T follicular helper cell (primary cell): ENCODE measurements around the gene KRTAP12-4.
"Not testable (repeated sequence)": the region's sequence is repeated elsewhere in the genome, so short reads cannot be mapped to it uniquely, and the experiment has no call there.

ENCODE experiments used
- DNase-seq: peaks from one replicate; pipeline ENCODE4 v3.0.0-alpha.2; 2020; ENCODE audit warnings: low read depth

KRTAP12-4 gene

DNA sequence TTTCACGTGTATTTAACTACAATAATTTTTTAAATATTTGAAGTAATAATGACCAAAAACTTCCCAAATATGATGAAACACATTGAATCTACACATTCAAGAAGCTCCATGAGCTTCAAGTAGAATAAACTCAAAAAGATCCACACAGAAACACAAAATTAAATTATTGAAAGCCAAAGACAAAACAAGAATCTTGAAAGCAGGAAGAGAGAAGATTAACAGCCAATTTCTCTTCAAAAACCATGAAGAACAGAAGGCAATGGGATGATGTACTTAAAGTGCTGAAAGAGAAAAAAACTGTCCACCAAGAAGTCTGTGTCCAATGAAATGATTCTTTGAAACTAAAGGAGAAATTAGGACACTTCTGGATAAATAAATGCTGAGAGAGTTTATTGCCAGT is 22.4 kb downstream of the KRTAP12-4 start:
- no peak for DNase-seq

DNA sequence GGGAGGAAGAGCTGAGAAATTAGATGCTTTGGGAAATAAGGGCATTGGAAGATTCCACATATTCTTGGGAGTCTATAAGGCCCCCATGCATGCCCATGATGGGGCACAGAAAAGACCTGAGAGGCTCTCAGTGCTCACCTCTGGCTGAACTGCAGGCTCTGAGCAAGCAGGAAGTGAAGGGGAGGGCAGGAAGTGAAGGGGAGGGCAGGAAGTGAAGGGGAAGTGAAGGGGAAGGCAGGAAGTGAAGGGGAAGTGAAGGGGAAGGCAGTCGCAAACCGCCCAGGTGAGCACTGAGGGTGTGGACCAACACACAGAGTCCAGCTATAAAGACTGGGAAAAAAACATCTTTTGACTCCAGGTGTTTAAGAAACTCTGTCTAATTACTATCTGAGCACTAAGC is 24.0 kb downstream of the KRTAP12-4 start:
- no peak for DNase-seq

DNA sequence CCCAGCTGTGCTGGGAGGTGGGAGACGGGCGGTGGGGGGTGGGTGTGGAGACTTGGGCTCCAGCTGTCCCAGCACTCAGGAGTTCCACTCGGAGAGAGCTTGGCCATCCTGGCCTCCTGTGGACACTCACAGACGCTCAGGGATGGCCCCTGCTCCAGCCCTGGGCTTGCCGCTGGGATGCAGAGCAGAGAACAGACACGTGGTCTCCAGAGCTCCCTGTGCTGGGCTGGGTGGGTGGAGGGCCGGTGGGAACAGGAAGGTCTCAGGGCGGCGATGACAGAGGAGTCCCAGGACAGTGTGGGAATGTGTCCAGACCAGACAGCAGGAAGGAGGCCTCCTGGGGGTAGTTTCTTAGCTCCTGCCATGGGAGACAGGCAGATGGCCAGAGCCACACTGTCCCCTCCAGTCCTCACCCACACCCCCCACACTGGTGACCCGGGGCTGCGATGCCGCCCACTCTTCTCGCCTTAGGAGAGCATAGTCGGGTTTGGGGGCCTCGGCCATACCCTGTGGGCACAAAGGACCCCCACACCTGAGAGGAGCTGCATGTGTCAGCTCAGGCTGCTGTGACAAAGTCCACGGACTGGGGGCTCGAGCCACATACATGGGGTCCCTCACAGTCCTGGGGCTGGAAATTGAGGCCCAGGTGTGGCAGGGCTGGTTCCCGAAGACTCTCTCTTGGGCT is 25.6 kb downstream of the KRTAP12-4 start:
- no peak for DNase-seq

DNA sequence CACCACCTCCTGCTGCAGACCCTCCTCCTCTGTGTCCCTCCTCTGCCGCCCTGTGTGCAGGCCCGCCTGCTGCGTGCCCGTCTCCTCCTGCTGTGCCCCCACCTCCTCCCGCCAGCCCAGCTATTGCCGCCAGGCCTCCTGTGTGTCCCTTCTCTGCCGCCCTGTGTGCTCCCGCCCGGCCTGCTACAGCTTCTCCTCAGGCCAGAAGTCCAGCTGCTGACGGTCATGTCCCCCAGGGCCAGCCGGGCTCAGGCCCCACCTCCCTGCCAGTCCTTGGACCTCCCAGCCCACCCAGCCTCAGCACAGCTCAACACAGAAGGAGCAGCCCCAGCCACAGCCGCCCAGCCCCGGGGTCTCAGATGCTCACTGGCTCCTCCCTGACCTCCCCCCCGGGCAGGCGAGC is 26.6 kb downstream of the KRTAP12-4 start:
- DNase-seq, result not testable (repeated sequence)

DNA sequence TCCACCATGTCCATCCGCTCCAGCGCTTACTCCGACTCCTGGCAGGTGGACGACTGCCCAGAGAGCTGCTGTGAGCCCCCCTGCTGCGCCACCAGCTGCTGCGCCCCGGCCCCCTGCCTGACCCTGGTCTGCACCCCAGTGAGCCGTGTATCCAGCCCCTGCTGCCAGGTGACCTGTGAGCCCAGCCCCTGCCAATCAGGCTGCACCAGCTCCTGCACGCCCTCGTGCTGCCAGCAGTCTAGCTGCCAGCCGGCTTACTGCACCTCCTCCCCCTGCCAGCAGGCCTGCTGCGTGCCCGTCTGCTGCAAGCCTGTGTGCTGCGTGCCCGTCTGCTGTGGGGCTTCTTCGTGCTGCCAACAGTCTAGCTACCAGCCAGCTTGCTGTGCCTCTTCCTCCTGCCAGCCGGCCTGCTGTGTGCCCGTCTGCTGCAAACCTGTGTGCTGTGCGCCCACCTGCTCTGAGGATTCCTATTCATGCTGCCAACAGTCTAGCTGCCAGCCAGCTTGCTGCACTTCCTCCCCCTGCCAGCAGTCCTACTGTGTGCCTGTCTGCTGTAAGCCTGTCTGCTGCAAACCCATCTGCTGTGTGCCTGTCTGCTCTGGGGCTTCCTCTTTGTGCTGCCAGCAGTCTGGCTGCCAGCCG is 27.2 kb downstream of the KRTAP12-4 start:
- not testable (repeated sequence) for DNase-seq

DNA sequence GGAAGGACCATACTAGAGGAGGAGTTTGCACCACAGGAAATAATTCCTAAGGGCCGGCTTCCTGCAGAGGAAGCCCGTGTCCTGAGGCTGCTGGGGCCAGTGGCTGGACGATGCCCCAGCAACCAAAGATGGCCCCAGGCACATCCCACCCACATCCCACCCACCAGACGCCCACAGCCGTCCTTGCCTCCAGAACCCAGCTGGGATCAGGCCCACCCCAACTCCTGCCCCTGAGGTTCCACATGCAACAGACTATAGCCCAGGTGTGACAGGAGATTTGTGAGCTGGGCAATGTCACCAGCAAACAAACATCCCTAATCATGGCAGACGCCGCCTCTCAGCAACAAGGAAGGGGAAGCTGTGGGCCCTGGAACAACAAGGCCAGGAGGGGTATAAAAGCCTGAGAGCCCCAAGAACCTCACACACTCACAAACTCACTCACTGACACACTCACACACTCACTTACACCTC is 27.8 kb downstream of the KRTAP12-4 start, which contains the start of gene KRTAP10-9:
TSS of gene KRTAP10-9 (plus strand) at position 421 of the 471 bp plus-strand sequence. CDS start 79 bp downstream, outside the sequence.
- DNase-seq, result no peak

DNA sequence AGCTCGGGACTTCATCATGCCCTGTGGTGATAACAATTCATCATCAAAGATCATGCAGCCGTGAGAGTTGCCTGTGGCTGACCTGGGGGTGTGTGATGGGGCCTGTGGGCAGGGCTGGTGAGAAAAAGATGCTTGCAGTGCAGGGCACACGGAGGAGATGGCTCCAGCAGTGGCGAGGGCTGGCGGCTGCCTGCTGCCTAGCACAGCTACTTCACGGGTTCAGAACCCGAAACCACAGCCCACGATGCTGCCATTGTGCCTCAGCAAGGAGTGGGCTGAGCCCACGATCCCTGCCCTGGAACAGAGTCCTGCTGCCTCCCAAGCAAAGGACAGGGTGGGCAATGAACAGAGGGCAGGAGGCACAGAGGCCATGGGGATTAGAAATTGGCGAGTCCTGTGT is 28.2 kb downstream of the KRTAP12-4 start:
- DNase-seq, result no peak

DNA sequence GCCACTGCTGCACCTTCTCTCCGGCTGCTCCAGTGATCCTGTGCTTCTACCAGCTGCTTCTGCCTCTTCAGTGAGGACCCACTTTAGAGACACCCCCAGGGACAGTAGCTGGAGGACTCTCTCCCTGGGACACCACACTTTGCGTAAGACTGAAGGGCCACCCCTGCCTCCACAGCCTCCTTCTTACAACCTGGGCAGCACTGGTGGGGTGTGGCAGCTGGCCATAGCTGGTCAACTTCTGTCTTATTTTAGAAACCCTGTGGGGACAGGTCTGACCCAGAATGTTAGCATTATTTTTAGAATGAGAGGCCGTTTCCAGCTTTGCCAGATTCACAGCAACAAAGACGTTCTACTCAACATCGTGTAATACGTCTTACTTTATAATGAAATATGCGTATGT is 28.7 kb downstream of the KRTAP12-4 start:
- DNase-seq, result no peak

DNA sequence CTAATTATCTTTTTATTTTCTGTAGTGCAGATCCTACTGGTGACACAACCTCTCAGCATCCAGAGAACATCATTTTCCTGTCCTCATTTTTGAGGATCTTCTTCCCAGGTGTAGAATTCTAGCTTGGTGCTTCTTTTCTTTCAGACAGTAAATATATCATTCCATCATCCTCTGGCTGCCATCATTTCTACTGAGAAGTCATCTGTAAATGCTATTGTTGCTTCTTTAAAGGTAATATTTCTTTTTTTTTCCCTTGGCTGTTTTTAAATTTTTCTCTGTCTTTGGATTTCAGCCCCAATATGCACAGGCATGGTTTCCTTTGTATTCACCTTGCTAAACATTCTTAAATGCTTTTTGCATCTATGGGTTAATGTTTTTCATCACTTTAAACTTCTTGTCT is 30.9 kb downstream of the KRTAP12-4 start:
- DNase-seq, result no peak

DNA sequence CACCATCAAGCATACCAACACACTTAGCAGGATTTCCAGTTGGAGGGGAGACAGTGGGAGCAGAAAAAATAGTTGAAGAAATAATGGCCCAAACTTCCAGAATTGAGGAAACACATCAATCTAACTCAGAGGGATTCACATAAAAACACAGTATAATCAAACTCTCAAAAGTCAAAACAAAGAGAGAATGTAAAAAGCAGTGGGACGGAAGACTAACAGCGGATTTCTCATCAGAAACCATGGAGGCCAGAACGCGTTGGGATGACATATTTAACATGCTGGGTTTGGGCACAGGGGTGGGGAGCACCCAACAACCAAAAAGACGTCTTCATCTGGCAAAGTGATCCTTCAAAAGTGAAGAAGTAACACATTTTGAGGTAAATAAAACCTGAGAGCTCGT is 34.6 kb downstream of the KRTAP12-4 start:
- no peak for DNase-seq

DNA sequence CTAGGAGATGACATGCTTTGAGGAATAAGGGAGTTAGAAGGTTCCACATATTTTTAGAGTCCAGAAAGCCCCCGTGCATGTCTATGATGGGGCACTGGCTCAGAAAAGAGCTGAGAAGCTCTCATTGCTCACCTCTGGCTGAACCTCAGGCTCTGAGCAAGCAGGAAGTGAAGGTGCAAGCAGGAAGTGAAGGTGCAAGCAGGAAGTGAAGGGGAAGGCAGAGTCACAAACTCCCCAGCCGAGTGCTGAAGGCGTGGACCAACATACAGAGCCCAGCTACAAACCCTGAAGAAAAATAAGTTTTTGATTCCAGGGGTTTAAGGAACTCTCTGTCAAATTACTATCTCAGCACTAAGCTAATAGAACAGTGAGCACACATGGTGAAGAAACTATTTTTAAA is 35.5 kb downstream of the KRTAP12-4 start:
- peak; percentile 47 for DNase-seq

DNA sequence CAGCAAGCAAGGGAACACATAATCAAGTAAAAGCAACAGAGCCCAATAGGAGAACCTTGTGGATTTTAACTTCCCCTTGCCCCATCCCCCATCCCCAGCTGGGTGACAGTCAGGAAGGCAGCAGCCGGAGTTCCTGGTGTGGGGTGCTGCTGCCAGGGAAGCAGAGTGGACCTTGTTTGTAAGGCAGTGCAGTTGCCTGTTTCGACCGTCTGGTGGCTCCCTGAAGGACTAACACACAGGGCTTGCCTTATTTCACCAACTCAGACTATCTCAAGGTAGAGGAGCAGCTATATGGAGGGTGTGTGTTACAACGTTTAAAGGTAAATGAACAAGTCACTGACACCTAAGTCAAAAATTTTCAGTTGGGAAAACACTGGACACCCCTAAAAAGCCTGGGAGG is 36.0 kb downstream of the KRTAP12-4 start:
- no peak for DNase-seq

DNA sequence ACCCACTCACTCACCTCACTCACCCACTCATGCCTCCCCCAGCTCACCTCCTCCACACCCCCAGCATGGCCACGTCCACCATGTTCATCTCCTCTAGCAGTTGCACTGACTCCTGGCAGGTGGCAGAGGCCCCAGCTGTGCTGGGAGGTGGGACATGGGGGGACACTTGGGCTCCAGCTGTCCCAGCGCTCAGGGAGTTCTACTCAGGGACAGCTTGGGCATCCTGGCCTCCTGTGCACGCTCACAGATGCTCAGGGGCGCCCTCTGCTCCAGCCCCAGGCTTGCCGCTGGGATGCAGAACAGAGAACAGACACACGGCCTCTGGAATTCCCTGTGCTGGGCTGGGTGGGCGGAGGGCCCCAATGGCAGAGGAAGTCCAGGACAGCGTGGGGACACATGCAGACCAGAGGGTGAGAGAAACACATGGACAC is 37.4 kb downstream of the KRTAP12-4 start:
- no peak for DNase-seq

DNA sequence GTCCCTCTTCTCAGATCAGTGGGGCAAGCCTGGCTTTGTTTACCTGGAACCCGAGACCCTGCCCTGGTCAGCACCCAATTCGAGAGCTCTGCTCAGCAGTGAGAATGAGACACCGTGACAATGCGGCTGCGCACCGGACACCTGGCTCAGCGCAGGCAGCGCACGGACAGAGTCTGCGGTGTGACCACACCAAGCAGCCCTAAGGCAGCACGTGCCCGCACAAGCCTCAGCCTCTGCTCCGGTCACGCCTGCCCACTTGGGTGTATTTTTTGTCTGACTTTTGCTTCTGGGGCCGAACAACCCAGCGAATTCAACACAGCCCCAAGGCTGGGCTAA is 37.9 kb downstream of the KRTAP12-4 start:
- no peak for DNase-seq

DNA sequence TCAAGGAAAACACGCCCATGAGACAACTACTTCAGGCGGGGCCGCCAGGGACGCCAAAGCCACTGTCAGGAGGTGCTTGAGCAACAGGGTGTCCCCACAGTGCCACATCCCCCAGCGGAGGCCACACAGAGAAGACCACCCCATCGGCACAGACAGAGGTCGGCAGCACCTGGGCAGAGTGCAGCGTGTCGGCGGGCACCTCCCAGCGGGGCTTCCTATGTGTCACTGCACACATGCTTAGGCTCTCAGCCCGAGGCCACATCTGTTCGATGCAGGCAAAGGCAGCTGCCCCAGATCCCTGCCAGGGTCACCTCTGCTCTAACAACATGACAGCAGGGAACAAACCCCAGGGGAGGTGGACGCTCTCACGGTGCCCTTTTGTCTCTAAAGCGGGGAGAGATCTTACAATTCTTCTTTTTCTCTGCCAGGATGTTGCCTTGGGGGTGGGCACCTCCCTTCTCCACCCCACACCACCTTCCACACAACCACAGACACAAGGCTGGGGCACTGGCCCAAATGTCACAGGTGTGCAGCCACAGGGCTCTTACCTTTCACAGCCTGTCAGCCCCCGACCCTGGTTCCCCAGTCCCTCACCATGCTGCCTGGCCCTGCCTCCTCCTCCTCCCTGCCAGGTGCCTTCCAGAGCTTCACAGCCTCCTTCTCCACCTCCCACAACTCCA is 38.4 kb downstream of the KRTAP12-4 start:
- DNase-seq, result no peak

DNA sequence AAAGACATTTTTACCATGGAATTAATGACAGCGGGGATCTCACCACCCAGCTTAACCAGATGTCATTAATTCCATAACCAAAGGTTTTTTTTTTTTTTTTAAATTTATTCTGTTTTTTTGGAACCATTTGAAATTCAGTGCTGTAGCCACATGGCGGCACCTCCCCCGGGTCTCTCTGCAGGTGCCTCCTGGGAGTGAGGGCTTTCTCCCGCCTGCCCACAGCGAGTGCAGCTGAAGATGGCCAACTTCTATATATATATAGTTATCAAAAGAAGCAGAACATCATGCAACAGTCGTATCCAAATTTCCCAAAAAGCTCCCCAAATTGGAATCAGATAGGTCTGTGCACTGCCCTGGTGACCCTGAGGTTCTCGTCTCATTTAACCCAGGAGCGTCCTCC is 39.0 kb downstream of the KRTAP12-4 start:
- DNase-seq, result no peak

DNA sequence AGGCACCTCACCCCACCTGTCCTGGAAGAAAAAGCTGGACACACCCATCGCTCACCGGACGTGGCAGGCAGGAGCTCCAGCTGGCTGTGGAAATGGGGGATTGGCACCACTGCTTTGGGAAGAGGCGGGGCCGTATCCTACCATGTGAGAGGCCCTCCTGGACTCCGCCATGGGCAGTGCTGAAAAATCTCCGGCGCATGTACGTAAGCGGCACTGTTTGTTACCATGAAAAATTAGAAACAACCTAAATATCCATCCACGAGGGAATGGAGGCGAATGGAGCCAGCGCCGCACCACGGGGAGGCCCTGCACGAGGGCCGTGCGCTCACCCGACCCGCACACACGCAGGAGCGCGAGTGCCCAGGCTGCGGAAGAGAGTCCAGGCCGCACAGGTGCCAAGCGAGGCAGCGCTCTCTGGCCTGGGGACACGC is 39.5 kb downstream of the KRTAP12-4 start:
- no peak for DNase-seq

DNA sequence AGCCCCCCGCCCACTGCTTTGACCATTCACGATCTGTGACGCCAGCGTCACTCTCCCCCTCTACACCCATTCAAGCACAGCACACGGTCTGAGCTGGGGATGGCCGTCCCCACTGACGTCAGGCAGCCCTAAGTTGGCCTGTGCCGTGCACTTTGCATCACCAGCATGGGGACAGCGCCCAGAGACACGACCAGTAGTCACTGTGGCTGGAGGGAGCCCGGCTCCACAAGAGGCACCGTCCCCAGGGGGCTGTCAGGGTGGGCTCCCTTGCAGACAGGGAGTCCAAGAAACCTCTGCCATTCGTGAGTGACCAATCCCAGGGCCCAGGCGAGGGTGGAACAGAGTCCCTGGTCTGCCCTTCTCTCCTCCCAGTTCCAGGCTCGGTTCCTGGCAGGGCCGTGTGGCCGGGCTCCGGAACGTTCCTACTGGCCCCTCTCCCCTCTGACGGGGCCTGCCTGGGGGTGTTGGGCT is 40.3 kb downstream of the KRTAP12-4 start:
- DNase-seq, result no peak

DNA sequence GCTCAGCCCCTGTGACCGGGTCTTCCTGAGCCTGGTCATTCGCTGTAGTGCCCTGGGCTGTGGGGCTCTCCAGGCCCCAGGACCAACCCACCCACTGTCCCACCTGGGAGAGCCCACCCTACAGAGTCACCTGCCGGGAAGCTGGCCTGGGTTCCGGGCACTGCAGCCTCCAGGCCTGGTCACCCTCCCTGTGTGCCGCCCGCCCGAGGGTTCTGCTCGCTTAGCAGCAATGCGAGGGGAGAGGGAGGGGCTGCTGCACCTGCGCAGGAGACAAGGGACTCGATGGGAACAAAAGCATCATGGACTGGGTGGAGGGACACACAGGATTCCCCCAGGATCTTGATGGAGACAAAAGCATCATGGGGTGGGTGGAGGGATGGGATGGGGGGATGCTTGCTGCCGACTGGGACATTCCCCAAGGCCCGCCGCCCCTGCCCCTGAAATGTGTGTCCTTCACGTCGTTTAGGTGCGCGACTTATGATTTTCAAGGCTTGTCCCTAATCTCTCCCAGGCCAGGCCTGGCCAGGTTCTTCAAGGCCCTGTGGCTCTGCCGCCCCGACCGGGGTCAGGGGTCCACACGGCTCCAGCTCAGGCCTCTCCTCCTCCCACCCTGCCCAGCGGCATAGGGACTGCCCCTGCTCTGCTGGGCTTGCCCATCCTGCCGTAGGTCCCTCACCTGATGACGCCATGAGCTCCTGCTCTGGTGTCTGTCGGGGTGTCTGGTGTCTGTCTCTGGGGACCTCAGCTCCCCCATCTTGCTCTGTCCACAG is 40.9 kb downstream of the KRTAP12-4 start:
- no peak for DNase-seq

DNA sequence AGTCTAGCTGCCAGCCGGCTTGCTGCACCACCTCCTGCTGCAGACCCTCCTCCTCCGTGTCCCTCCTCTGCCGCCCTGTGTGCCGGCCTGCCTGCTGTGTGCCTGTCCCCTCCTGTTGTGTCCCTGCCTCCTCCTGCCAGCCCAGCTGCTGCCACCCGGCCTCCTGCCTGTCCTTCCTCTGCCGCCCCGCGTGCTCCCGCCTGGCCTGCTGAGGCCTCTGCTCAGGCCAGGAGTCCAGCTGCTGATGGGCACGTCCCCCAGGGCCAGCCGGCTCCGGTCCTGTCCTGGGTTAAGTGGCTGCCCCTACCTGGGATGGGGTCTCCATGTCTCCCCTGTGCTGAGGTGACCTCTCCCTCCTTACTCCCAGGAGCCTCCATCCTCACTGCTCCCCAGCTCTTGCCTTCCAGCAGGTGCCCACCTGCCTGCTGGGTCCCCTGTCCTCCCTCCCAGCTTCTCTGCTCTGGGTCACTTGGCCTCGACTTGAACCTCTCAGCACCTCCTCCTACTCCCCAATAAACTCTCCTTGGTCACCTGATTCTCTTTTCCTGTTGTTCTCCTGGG is 41.7 kb downstream of the KRTAP12-4 start:
- no peak for DNase-seq

DNA sequence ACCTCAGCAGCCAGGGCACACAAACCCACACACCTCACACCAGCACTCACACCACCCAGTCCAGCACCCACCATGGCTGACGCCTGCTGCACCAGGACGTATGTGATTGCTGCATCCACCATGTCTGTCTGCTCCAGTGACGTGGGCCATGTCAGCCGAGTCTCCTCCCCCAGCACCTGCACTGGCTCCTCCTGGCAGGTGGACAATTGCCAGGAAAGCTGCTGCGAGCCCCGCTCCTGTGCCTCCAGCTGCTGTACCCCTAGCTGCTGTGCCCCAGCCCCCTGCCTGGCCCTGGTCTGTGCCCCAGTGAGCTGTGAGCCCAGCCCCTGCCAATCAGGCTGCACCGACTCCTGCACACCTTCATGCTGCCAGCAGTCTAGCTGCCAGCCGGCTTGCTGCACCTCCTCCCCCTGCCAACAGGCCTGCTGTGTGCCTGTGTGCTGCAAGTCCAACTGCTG is 42.4 kb downstream of the KRTAP12-4 start, which contains the start of gene KRTAP10-8:
TSS of gene KRTAP10-8 (plus strand) at position 51 of the 458 bp plus-strand sequence. CDS start at position 73, 22 bp downstream.
- no peak for DNase-seq

DNA sequence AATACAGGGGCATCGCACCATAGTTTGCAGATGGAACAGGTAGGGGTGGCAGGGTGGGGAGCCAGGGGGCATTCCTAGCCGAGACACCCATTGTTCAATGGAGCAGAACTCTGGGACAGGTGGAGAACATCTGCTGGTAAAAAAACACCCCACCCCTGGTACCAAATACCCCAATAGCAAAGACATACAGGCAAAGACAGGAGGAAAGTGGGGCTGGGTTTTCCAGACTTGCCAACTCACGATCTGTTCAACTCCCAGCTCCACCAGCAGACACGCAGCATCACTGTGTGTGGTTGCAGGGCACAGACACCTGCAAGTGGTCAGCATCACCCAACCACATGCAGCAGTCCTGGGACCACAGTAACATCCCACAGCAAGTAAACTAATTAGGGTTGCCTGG is 42.9 kb downstream of the KRTAP12-4 start:
- DNase-seq, result no peak
